Astrocyte (in vitro differentiated cells and primary cell): ENCODE results near the gene HOXD9. TPM values are rescaled to one million over a fixed set of nuclear protein-coding genes. Genes with fewer than 3 reads are reported as not detected.
A peak's percentile ranks its signal among the peaks of the same experiment; 100 is the strongest.

Experiments used
- DNase-seq: peaks from one replicate; pipeline ENCODE4 v3.0.0-alpha.2; 2010; ENCODE audit warnings: low read depth
- FAIRE-seq: peaks from 2 replicates; lab custom pipeline; 2011; peaks lifted over from hg19 to GRCh38; lab: Jason Lieb, UNC
- H2AFZ ChIP-seq: 2 replicates; pipeline ENCODE4 v1.6.0; 2012; ENCODE audit warnings: low read depth, low read length, inconsistent platforms
- H3K27ac ChIP-seq: 2 replicates; pipeline ENCODE4 v1.5.1; 2011; ENCODE audit warnings: low read depth, low read length, inconsistent platforms
- H3K27me3 ChIP-seq: 2 replicates; pipeline ENCODE4 v1.6.0; 2011; ENCODE audit warnings: low read length, inconsistent platforms; ENCODE audit not compliant: insufficient read depth
- H3K36me3 ChIP-seq: 2 replicates; pipeline ENCODE4 v1.5.1; 2011; ENCODE audit warnings: low read length, inconsistent platforms; ENCODE audit not compliant: insufficient read depth
- H3K4me1 ChIP-seq: 2 replicates; pipeline ENCODE4 v1.5.1; 2011; ENCODE audit warnings: low read length, inconsistent platforms; ENCODE audit not compliant: insufficient read depth
- H3K4me2 ChIP-seq: 2 replicates; pipeline ENCODE4 v1.6.0; 2012; ENCODE audit warnings: low read length, inconsistent platforms
- H3K4me3 ChIP-seq: 2 replicates; pipeline ENCODE4 v1.5.1; 2011; ENCODE audit warnings: low read depth, mild to moderate bottlenecking, low read length, inconsistent platforms; ENCODE audit not compliant: insufficient read depth
- H3K79me2 ChIP-seq: 2 replicates; pipeline ENCODE4 v1.6.0; 2012; ENCODE audit warnings: mild to moderate bottlenecking, low read length, inconsistent platforms; ENCODE audit not compliant: insufficient read depth
- H3K9ac ChIP-seq: 2 replicates; pipeline ENCODE4 v1.6.0; 2012; ENCODE audit warnings: mild to moderate bottlenecking, low read length, inconsistent platforms
- H3K9me3 ChIP-seq: 2 replicates; pipeline ENCODE4 v1.5.1; 2012; ENCODE audit warnings: low read depth, mild to moderate bottlenecking, low read length, inconsistent platforms; ENCODE audit not compliant: insufficient read depth
- H4K20me1 ChIP-seq: 2 replicates; pipeline ENCODE4 v1.6.0; 2012; ENCODE audit warnings: low read length, inconsistent platforms; ENCODE audit not compliant: insufficient read depth
- H3K27ac Mint-ChIP-seq: one replicate; pipeline ENCODE4 v1.8.0; 2021; ENCODE audit warnings: mild to moderate bottlenecking, mixed read lengths; ENCODE audit not compliant: unreplicated experiment
- H3K27me3 Mint-ChIP-seq: one replicate; pipeline ENCODE4 v1.8.0; 2021; ENCODE audit warnings: low read depth, mixed read lengths; ENCODE audit not compliant: unreplicated experiment
- H3K36me3 Mint-ChIP-seq: one replicate; pipeline ENCODE4 v1.8.0; 2021; ENCODE audit warnings: low read depth, mixed read lengths; ENCODE audit not compliant: unreplicated experiment
- H3K4me1 Mint-ChIP-seq: one replicate; pipeline ENCODE4 v1.8.0; 2021; ENCODE audit warnings: low read depth, mixed read lengths; ENCODE audit not compliant: unreplicated experiment
- H3K4me3 Mint-ChIP-seq: one replicate; pipeline ENCODE4 v1.8.0; 2021; ENCODE audit warnings: mild to moderate bottlenecking, moderate library complexity, mixed read lengths; ENCODE audit not compliant: unreplicated experiment
- H3K9me3 Mint-ChIP-seq: one replicate; pipeline ENCODE4 v1.8.0; 2021; ENCODE audit warnings: mild to moderate bottlenecking, mixed read lengths; ENCODE audit not compliant: unreplicated experiment
- EZH2 ChIP-seq: IDR thresholded peaks from 2 replicates; pipeline ENCODE4 v1.6.1; 2012; ENCODE audit warnings: mild to moderate bottlenecking, low read length, inconsistent platforms; ENCODE audit not compliant: insufficient read depth
- total RNA-seq: library from RNA; stranded (reverse); gene quantifications from 2 replicates; pipeline ENCODE4 v1.2.1, GENCODE V29; 2021
- TF ChIP-seq, protein P1 (sequence below): IDR thresholded peaks from 2 replicates; pipeline ENCODE4 v1.5.1; 2011; ENCODE audit warnings: low read depth, mild to moderate bottlenecking, inconsistent platforms, low read length, moderate library complexity; ENCODE audit not compliant: insufficient read depth

The HOXD9 gene
- total RNA-seq, 1 donor from 2014 or later = not detected

DNA sequence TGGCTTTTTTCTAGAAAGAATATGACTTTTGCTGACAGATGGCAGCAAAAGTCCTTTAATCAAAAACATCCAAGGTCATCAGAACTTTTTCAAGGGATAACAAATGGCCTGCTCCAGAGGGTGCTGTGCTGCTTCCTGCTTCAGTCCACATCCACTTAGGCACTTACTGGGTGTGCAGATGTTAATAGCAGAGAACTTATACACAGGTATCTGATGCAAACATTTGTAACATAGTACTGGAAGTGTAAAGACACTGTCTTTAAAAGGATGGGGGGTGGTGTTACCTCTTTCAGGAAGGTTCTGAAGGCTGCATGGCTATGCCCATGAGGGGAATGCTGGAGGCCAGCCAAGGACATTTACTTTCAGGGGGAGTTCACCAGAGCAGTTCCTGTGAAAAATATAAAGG lies 12.5 kb downstream of the HOXD9 start:
- H4K20me1 ChIP-seq = no peaks in the 10 kb centered on the region
- peaks cover 6% of the 10 kb centered on the region for H3K9me3 ChIP-seq
- Mint-ChIP-seq H3K27ac (no peak overlapping the region), H3K9me3 (peaks cover 37% of the 10 kb centered on the region), H3K36me3 (no peaks in the 10 kb centered on the region), H3K27me3 (peaks cover 91% of the 10 kb centered on the region), H3K4me3 (no peak overlapping the region), H3K4me1 (no peaks in the 10 kb centered on the region)
- FAIRE-seq = no peak
- no peak overlapping the region for H3K27ac ChIP-seq
- TF ChIP-seq, protein P1, sequence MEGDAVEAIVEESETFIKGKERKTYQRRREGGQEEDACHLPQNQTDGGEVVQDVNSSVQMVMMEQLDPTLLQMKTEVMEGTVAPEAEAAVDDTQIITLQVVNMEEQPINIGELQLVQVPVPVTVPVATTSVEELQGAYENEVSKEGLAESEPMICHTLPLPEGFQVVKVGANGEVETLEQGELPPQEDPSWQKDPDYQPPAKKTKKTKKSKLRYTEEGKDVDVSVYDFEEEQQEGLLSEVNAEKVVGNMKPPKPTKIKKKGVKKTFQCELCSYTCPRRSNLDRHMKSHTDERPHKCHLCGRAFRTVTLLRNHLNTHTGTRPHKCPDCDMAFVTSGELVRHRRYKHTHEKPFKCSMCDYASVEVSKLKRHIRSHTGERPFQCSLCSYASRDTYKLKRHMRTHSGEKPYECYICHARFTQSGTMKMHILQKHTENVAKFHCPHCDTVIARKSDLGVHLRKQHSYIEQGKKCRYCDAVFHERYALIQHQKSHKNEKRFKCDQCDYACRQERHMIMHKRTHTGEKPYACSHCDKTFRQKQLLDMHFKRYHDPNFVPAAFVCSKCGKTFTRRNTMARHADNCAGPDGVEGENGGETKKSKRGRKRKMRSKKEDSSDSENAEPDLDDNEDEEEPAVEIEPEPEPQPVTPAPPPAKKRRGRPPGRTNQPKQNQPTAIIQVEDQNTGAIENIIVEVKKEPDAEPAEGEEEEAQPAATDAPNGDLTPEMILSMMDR = no peak
- no peak for TF ChIP-seq EZH2
- H3K4me3 ChIP-seq = no peak overlapping the region
- no peak overlapping the region for H2AFZ ChIP-seq
- no peak overlapping the region for H3K4me2 ChIP-seq
- H3K36me3 ChIP-seq = no peaks in the 10 kb centered on the region
- peaks cover 95% of the 10 kb centered on the region for H3K27me3 ChIP-seq
- DNase-seq = no peak
- no peaks in the 10 kb centered on the region for H3K4me1 ChIP-seq
- no peaks in the 10 kb centered on the region for H3K79me2 ChIP-seq
- no peak overlapping the region for H3K9ac ChIP-seq

DNA sequence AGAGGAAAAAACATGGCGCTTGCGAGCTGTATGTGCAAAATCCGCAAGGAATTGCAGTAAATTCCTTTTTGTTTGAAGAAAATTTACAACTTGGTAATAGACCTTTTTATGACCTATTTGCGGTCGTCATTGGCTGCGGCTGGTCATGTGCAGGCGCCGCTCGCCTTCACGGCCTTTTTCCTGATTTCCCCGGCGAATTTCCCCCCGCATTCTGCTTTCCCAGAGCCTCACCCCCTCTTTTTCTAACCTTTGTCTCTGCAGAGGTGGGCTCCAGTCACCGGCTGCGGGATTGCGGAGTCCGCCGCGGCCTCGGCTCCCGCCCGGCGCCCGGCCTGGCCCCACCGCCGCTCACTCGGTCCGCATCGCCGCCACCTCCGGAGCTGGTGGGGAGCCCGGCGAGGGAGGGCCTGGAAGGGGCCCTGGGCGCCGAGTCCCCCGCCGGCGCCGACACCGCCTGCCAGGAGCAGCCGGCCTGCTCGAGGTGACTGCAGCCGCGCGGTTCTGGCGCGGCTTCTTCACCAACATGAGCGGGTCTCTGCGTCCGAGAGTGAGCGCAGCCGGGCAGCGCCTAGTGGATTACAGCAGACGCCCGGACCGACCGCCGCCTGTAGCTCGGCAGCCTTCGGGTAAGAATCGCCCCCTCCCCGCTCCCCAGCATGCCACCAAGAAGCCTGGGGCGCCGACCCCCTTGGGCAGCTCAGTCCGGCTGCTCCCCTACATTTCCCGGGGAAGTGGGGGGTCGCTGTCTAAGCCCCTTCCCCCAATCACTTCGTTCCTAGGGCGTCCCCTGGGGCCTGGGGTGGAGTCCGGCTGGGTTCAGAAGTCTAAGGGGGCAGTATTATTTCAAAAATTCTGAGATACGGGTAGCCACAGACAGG lies 14.1 kb downstream of the HOXD9 start:
- Mint-ChIP-seq H3K27me3 (peaks cover 92% of the 10 kb centered on the region), H3K9me3 (peaks cover 40% of the 10 kb centered on the region), H3K4me3 (peak overlapping the region; percentile 82), H3K4me1 (no peaks in the 10 kb centered on the region), H3K36me3 (peaks cover 2% of the 10 kb centered on the region), H3K27ac (no peak overlapping the region)
- FAIRE-seq (no peak), DNase-seq (no peak)
- H2AFZ ChIP-seq = peak overlapping the region; percentile 59
- peaks cover 8% of the 10 kb centered on the region for H3K4me1 ChIP-seq
- peak overlapping the region; percentile 31 for H3K4me3 ChIP-seq
- H3K9me3 ChIP-seq = peaks cover 6% of the 10 kb centered on the region
- TF ChIP-seq EZH2 = peak; percentile 79
- TF ChIP-seq, protein P1 = no peak
- H3K27me3 ChIP-seq = peaks cover 95% of the 10 kb centered on the region
- peak overlapping the region; percentile 76 for H3K4me2 ChIP-seq
- no peaks in the 10 kb centered on the region for H4K20me1 ChIP-seq
- H3K27ac ChIP-seq = no peak overlapping the region
- no peaks in the 10 kb centered on the region for H3K36me3 ChIP-seq
- H3K9ac ChIP-seq = no peak overlapping the region
- no peaks in the 10 kb centered on the region for H3K79me2 ChIP-seq

DNA sequence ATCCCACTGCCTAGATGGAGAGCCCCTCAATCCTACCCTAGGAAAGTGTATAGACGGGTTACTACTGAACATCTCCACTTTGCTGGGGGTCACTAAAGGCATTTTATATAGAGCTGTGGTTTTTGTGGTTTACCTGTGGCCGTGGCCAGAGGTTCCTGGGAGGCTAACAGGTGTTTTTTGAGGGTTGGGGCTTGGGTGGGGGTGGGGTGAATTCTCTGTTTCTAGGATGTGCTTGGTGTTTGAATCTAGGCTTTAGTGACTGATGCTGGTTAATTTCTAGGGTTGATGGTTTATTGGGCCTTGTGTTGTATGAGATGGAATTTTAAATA lies 14.7 kb downstream of the HOXD9 start:
- H3K27me3 Mint-ChIP-seq = peaks cover 92% of the 10 kb centered on the region
- Histone ChIP-seq H3K27ac (no peak overlapping the region), H3K9ac (no peak overlapping the region), H3K9me3 (peaks cover 6% of the 10 kb centered on the region), H3K4me1 (peaks cover 8% of the 10 kb centered on the region), H3K4me2 (peak overlapping the region; percentile 76), H3K79me2 (no peaks in the 10 kb centered on the region), H3K27me3 (peaks cover 90% of the 10 kb centered on the region), H3K4me3 (peak overlapping the region; percentile 31), H4K20me1 (no peaks in the 10 kb centered on the region), H3K36me3 (no peaks in the 10 kb centered on the region), H2AFZ (no peak overlapping the region)
- H3K4me1 Mint-ChIP-seq = no peaks in the 10 kb centered on the region
- H3K27ac Mint-ChIP-seq = no peak overlapping the region
- H3K9me3 Mint-ChIP-seq = peaks cover 39% of the 10 kb centered on the region
- DNase-seq = no peak
- FAIRE-seq = no peak
- TF ChIP-seq EZH2 = no peak
- TF ChIP-seq, protein P1 = no peak
- H3K36me3 Mint-ChIP-seq = peaks cover 2% of the 10 kb centered on the region
- peak overlapping the region; percentile 62 for H3K4me3 Mint-ChIP-seq
